Neural cell (in vitro differentiated cells): ENCODE measurements around the gene MYORG.

ENCODE experiments used
- CTCF ChIP-seq: fragments of 450-650 bp; IDR thresholded peaks from 2 replicates; pipeline ENCODE4 v1.5.1; 2014; ENCODE audit warnings: antibody characterized with exemption, mild to moderate bottlenecking, moderate library complexity; ENCODE audit not compliant: poor library complexity, severe bottlenecking
- EZH2 ChIP-seq: fragments of 200-600, 300-800 bp; shearing (Covaris generic), sonication (generic); IDR thresholded peaks from 2 replicates; pipeline ENCODE4 v1.6.1; 2014; ENCODE audit warnings: antibody characterized with exemption, low read length, borderline replicate concordance, mild to moderate bottlenecking; ENCODE audit not compliant: insufficient read depth, poor library complexity, severe bottlenecking
- POLR2AphosphoS5 ChIP-seq: IDR thresholded peaks from 2 replicates; pipeline ENCODE4 v1.6.1; 2012
- RAD21 ChIP-seq: fragments of 450-650 bp; conservative IDR thresholded peaks from 2 replicates; pipeline ENCODE4 v1.6.1; 2014; ENCODE audit warnings: antibody characterized with exemption, mild to moderate bottlenecking, moderate library complexity

DNA sequence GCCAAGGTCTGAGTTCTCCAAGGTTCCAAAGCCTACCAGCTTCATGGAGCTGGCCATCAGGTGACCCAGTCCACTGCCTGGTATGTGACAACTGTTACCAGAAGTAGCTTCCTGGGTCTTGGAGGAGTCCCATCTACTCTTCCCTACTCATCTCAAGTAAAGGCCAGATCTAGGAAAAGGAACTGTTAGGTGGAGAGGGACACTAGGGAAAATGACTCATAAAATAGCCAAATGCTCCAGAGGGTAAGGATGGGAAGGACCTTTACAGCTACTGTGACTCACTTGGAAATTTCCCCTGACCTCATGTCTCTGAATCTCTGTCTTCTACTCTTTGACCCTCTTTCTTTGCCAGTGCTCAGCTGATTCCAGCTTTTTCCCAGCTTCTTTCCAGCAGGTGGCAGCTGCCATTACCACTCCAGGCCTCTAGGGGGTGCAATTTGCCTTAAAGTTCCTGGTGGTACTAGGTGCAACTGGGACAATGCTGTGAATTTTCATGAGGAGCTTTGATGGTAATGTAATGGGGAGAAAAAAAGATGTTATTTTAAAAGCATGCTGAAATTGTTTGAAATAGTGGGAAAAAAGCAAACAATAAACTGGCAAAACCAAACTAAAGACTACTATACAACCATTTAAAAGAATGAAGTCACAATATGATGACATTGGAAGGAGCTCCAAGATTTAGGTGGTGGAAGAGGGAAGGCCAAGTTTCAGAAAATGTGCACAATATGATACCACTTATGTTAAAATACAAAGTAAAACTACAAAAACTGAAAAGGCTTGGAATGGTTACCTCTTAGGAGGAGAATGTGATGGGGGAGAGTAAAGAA, 27.1 kb upstream of the MYORG start:
- no peak for TF ChIP-seq POLR2AphosphoS5
- no peak for TF ChIP-seq EZH2
- TF ChIP-seq CTCF = peak; percentile 97
- TF ChIP-seq RAD21 = peak; percentile 94
